Lung (tissue), 12 donors: Measurements from ENCODE around the gene MREG. TPM values are rescaled to one million over a fixed set of nuclear protein-coding genes. Genes with fewer than 3 reads are reported as not detected.

Experiments used
- ATAC-seq: fragments of 200-7000 bp; cut with Tn5 transposase; one replicate; pipeline ENCODE4 v1.9.1; 2020; ENCODE audit warnings: moderate number of reproducible peaks; ENCODE audit not compliant: insufficient read depth, low FRiP score
- DNase-seq, 3 donors: peaks; one replicate each; pipeline ENCODE4 v3.0.0-alpha.2; 2013 to 2017
- H3K27ac ChIP-seq, 2 donors: one replicate each; pipeline ENCODE4 v1.5.1; 2013; ENCODE audit warnings: mild to moderate bottlenecking in 2 of 2, moderate library complexity in 2 of 2, control low read depth in 1 of 2, inconsistent platforms in 1 of 2, low read depth in 1 of 2, low read length in 1 of 2
- H3K27me3 ChIP-seq, 3 donors: one replicate each; pipeline ENCODE4 v1.5.1; 2013; ENCODE audit warnings: low read length in 2 of 3; ENCODE audit not compliant: control insufficient read depth in 3 of 3, insufficient read depth in 3 of 3
- H3K36me3 ChIP-seq, 4 donors: one replicate each; pipeline ENCODE4 v1.5.1; 2013; ENCODE audit warnings: low read length in 4 of 4, mild to moderate bottlenecking in 1 of 4, moderate library complexity in 1 of 4; ENCODE audit not compliant: control insufficient read depth in 4 of 4, insufficient read depth in 4 of 4
- H3K4me1 ChIP-seq, 5 donors: one replicate each; pipeline ENCODE4 v1.5.1; 2013; ENCODE audit warnings: low read length in 5 of 5, mild to moderate bottlenecking in 2 of 5, moderate library complexity in 1 of 5; ENCODE audit not compliant: control insufficient read depth in 5 of 5, insufficient read depth in 5 of 5
- H3K4me3 ChIP-seq: one replicate; pipeline ENCODE4 v1.5.1; 2013; ENCODE audit warnings: mild to moderate bottlenecking, control low read depth, moderate library complexity
- H3K9ac ChIP-seq, 2 donors: one replicate each; pipeline ENCODE4 v1.5.1; 2013; ENCODE audit warnings: low read length in 2 of 2, control low read depth in 1 of 2; ENCODE audit not compliant: insufficient read depth in 1 of 2
- H3K9me3 ChIP-seq, 4 donors: one replicate each; pipeline ENCODE4 v1.5.1; 2013; ENCODE audit warnings: low read length in 3 of 4, mild to moderate bottlenecking in 1 of 4, moderate library complexity in 1 of 4; ENCODE audit not compliant: control insufficient read depth in 4 of 4, insufficient read depth in 3 of 4
- WGBS, 2 donors: extraction: QIAGEN DNeasy Blood & Tissue Kit; methylation state at CpG; one replicate each; pipeline ENCODE4 v1.1.7; 2013; 5-methylcytosine and 5-hydroxymethylcytosine counted together
- polyA plus RNA-seq, 2 donors: library from polyadenylated mRNA; stranded (reverse); fragments of 200-250 nt; gene quantifications; one replicate each; pipeline ENCODE4 v1.2.1, GENCODE V29; 2013
- total RNA-seq, 2 donors: library from RNA; depleted of rRNA in 1 of 2; stranded (reverse); fragments of >200 nt in 1 of 2; gene quantifications; one replicate each; pipeline ENCODE4 v1.2.1, GENCODE V29; 2014 to 2021
- TF ChIP-seq, protein P1 (sequence below): IDR thresholded peaks from 2 replicates; pipeline ENCODE4 v1.5.1; 2012; ENCODE audit warnings: mild to moderate bottlenecking; ENCODE audit errors: control extremely low read depth, extremely low read depth
- donor health status: control.
- donor health status: control.
- donor health status: Bipolar disorder and iron deficiency.
- donor health status: healthy.
- donor health status: DM: yes; HTN: yes; CAD: no.

Gene MREG
- total and polyA plus RNA-seq, 4 donors = 6.9 to 30.2 (median 12.0) TPM

DNA sequence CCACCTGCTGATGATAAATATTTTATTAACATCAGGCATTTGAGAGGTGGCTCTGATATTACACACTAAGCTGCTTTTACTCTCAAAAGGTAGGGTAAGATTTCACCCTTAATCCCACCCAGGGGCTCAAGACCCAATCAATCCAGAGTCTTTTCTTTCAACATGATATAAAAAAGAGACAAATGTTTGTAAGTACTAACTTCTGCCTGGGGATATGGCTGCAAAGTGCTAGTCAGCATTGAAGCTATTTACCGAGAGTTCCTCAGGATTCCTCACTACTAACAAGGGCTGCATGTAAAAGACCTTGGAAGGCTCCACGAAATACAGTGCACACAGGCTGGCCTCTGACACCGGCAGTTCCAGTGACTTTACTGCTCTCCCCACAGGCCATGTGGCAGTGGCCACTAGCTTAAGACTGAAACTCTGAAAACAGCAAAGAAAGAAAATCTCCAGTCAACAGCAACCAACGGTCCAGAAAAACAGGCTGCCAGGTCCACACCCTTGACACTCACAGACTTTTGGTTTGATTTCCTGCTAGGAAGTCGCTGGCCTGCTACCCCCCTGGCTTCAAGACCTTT is 11.2 kb downstream of the MREG start:
- DNase-seq (peak in 1 of 3 donors; percentile 16), ATAC-seq (no peak)
- Histone ChIP-seq H3K4me1 (peaks cover 0 to 6% (median 0%) of the 10 kb centered on the region in 5 donors), H3K9me3 (no peaks in the 10 kb centered on the region), H3K36me3 (peaks cover 0 to 4% (median 1%) of the 10 kb centered on the region in 4 donors), H3K9ac (no peak overlapping the region), H3K4me3 (no peak overlapping the region), H3K27me3 (no peaks in the 10 kb centered on the region), H3K27ac (no peak overlapping the region)
- WGBS, 2 donors = 34 to 41% methylated on average over 5 of the region's 5 CpGs
- TF ChIP-seq, protein P1, sequence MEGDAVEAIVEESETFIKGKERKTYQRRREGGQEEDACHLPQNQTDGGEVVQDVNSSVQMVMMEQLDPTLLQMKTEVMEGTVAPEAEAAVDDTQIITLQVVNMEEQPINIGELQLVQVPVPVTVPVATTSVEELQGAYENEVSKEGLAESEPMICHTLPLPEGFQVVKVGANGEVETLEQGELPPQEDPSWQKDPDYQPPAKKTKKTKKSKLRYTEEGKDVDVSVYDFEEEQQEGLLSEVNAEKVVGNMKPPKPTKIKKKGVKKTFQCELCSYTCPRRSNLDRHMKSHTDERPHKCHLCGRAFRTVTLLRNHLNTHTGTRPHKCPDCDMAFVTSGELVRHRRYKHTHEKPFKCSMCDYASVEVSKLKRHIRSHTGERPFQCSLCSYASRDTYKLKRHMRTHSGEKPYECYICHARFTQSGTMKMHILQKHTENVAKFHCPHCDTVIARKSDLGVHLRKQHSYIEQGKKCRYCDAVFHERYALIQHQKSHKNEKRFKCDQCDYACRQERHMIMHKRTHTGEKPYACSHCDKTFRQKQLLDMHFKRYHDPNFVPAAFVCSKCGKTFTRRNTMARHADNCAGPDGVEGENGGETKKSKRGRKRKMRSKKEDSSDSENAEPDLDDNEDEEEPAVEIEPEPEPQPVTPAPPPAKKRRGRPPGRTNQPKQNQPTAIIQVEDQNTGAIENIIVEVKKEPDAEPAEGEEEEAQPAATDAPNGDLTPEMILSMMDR = no peak

DNA sequence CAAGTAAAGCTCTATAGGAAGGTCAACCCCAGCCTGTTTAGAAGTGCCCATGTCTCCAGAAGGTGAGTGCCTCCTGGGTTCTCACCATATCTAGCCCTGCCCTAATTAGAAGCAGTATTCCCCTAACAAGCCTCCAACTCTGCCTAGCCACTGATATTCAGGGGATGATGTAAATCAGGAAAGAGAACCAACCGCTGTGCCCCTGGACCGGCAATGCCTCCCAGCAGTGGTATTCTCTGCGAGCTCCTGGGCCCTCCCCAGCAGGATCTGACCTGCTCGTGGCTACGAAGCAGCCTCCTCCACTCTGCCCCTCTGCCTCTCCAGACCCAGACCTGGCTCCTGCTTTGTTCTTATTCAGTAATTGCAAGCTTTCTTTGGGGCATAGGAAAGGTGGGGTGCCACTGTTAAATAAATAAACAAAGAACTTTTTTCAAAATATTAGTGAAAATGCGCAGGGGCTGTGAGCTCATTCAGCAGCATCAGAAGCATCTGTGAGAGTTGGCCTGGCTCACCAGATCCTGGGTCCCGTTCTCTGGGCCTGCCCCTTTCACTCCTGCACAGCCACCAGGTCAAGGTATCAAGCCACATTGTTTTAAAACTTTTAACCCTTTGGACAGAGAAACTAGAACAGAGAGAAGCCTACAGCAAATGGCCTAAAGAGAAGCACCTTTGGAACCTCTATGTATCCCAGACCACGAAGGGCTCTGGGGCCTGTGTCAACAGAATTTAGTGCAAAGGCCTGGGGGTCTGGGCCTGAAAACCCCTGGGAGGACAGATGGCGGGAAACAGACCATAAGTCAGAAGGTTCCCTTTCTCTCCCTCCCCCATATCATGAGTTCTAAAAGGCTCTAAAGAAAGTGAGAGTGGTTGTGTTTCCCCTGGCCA is 11.9 kb downstream of the MREG start:
- DNase-seq = no peak
- no peak overlapping the region for H3K4me3 ChIP-seq
- H3K4me1 ChIP-seq = peaks cover 0 to 6% (median 0%) of the 10 kb centered on the region in 5 donors
- peaks cover 0 to 4% (median 1%) of the 10 kb centered on the region in 4 donors for H3K36me3 ChIP-seq
- no peak for ATAC-seq
- WGBS, 2 donors = 41 to 60% methylated on average over 9 of the region's 9 CpGs
- H3K9ac ChIP-seq = no peak overlapping the region
- H3K27me3 ChIP-seq = no peaks in the 10 kb centered on the region
- TF ChIP-seq, protein P1 = no peak
- no peak overlapping the region for H3K27ac ChIP-seq
- H3K9me3 ChIP-seq = no peaks in the 10 kb centered on the region

DNA sequence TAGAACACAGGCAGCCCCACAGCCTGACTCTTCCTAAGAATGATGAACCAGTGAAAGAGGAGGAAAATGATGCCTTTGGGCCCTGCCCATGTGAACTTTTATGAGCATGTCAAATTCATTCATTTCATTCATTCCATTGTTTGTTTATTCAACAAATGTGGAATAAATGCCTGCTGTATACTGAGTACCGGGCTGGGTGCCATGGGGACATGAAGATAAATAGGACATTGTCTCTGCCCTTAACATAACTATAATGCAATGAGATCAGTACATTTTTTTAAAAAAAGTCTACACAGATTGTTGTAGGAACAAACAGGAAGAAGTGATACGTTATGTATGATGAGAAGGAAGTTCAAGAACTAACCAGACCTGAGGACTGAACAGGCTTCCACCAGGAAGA is 14.7 kb downstream of the MREG start:
- ATAC-seq = no peak
- no peak for DNase-seq
- H3K9me3 ChIP-seq = no peaks in the 10 kb centered on the region
- no peak overlapping the region for H3K4me3 ChIP-seq
- WGBS, 2 donors = 50 to 54% methylated on average over 2 of the region's 2 CpGs
- H3K4me1 ChIP-seq = peaks cover 0 to 6% (median 0%) of the 10 kb centered on the region in 5 donors
- H3K27me3 ChIP-seq = no peaks in the 10 kb centered on the region
- H3K27ac ChIP-seq = no peak overlapping the region
- no peak overlapping the region for H3K9ac ChIP-seq
- TF ChIP-seq, protein P1 = no peak
- peaks cover 0 to 4% (median 2%) of the 10 kb centered on the region in 4 donors for H3K36me3 ChIP-seq
